AG09309 (cell line): ENCODE measurements around the gene CTIF.
"Not testable (repeated sequence)": the region's sequence is repeated elsewhere in the genome, so short reads cannot be mapped to it uniquely, and the experiment has no call there.

Experiments
- DNase-seq: peaks from one replicate; pipeline ENCODE4 v3.0.0-alpha.2; 2010; ENCODE audit warnings: low read depth
- H3K4me3 ChIP-seq: 2 replicates; pipeline ENCODE4 v1.5.1; 2011; ENCODE audit warnings: mild to moderate bottlenecking, low read depth, low read length, moderate library complexity; ENCODE audit not compliant: control insufficient read depth
- CTCF ChIP-seq: IDR thresholded peaks from 2 replicates; pipeline ENCODE4 v1.5.1; 2011; ENCODE audit warnings: mild to moderate bottlenecking, low read depth, low read length, inconsistent platforms; ENCODE audit not compliant: insufficient read depth, control insufficient read depth; ENCODE audit errors: missing control alignments

CTIF gene

GRCh38 chr18:48641981-48642380, 103.2 kb downstream of the CTIF start:
- no peak for TF ChIP-seq CTCF
- no peak for DNase-seq
- H3K4me3 ChIP-seq = no peak overlapping the region

- no peak for DNase-seq
- no peak for TF ChIP-seq CTCF
- H3K4me3 ChIP-seq = no peak overlapping the region
These were observed 103.7 kb downstream of the CTIF start for GRCh38 chr18:48642503-48642902.

- no peak for DNase-seq
- H3K4me3 ChIP-seq = no peak overlapping the region
- TF ChIP-seq CTCF = no peak
These were observed 104.4 kb downstream of the CTIF start for GRCh38 chr18:48643262-48643661.

- DNase-seq = no peak
- H3K4me3 ChIP-seq = no peak overlapping the region
- no peak for TF ChIP-seq CTCF
These were observed 105.2 kb downstream of the CTIF start for GRCh38 chr18:48644029-48644428.

GRCh38 chr18:48645427-48646002, 106.7 kb downstream of the CTIF start:
- no peak for DNase-seq
- H3K4me3 ChIP-seq = no peak overlapping the region
- no peak for TF ChIP-seq CTCF

- DNase-seq = no peak
- TF ChIP-seq CTCF = no peak
- H3K4me3 ChIP-seq = no peak overlapping the region
These were observed 108.1 kb downstream of the CTIF start for GRCh38 chr18:48646976-48647375.

- no peak overlapping the region for H3K4me3 ChIP-seq
- no peak for DNase-seq
- TF ChIP-seq CTCF = no peak
These were observed 110.4 kb downstream of the CTIF start for GRCh38 chr18:48649231-48649630.

- DNase-seq, H3K4me3 ChIP-seq: not testable (repeated sequence)
These were observed 115.8 kb downstream of the CTIF start for GRCh38 chr18:48654591-48654990.
